HG02610 (cell line): ENCODE results near the gene VAV1.
"Not testable (repeated sequence)": the region's sequence is repeated elsewhere in the genome, so short reads cannot be mapped to it uniquely, and the experiment has no call there.

Experiments used
- ATAC-seq: cut with Tn5 transposase; IDR thresholded peaks from one replicate; pipeline ENCODE4 v1.9.1; 2021; ENCODE audit warnings: mild to moderate bottlenecking, moderate library complexity; ENCODE audit not compliant: unreplicated experiment

Gene VAV1

GRCh38 chr19:6842871-6843607 is 70.5 kb downstream of the VAV1 start:
- ATAC-seq: no peak

GRCh38 chr19:6847828-6848200 is 75.3 kb downstream of the VAV1 start:
- ATAC-seq: no peak

GRCh38 chr19:6848986-6849385 is 76.5 kb downstream of the VAV1 start:
- ATAC-seq: no peak

GRCh38 chr19:6849876-6850275 is 77.4 kb downstream of the VAV1 start:
- ATAC-seq: no peak

- ATAC-seq: no peak
These were observed 78.9 kb downstream of the VAV1 start for GRCh38 chr19:6851359-6851758.

GRCh38 chr19:6852001-6852400 is 79.5 kb downstream of the VAV1 start:
- no peak for ATAC-seq

GRCh38 chr19:6853868-6854267 is 81.4 kb downstream of the VAV1 start:
- ATAC-seq: no peak

GRCh38 chr19:6854758-6855157 is 82.2 kb downstream of the VAV1 start:
- ATAC-seq: no peak

GRCh38 chr19:6856749-6857372 is 84.4 kb downstream of the VAV1 start:
- ATAC-seq: no peak

- ATAC-seq: no peak
These were observed 89.3 kb downstream of the VAV1 start for GRCh38 chr19:6861683-6862286.

- peak; percentile 68 for ATAC-seq
These were observed 90.2 kb downstream of the VAV1 start for GRCh38 chr19:6862673-6863078.

GRCh38 chr19:6864325-6864940 is 91.9 kb downstream of the VAV1 start:
- ATAC-seq: no peak

GRCh38 chr19:6865849-6866248 is 93.3 kb downstream of the VAV1 start:
- no peak for ATAC-seq

- no peak for ATAC-seq
These were observed 94.2 kb downstream of the VAV1 start for GRCh38 chr19:6866741-6867151.

- no peak for ATAC-seq
These were observed 95.8 kb downstream of the VAV1 start for GRCh38 chr19:6868351-6868750.

GRCh38 chr19:6869151-6869882 is 96.8 kb downstream of the VAV1 start:
- ATAC-seq: not testable (repeated sequence)

GRCh38 chr19:6873708-6874431 is 101.4 kb downstream of the VAV1 start:
- ATAC-seq: no peak

GRCh38 chr19:6875218-6875617 is 102.7 kb downstream of the VAV1 start:
- ATAC-seq: no peak

- no peak for ATAC-seq
These were observed 104.2 kb downstream of the VAV1 start for GRCh38 chr19:6876748-6877147.

GRCh38 chr19:6877766-6878165 is 105.3 kb downstream of the VAV1 start:
- ATAC-seq: no peak
